Measurements from ENCODE around the gene ADAM15.

ADAM15 gene

GRCh38 chr1:155049651-155050559 lies 1.2 kb upstream of the ADAM15 start:
- no peak for DNase-seq (ENCODE audit: low read depth, low spot score)

GRCh38 chr1:155051342-155051776 lies 243 bp downstream of the ADAM15 start:
- DNase-seq (ENCODE audit: low read depth, low spot score): no peak

- DNase-seq (ENCODE audit: low read depth, low spot score): no peak
Measured at GRCh38 chr1:155051777-155052398, 772 bp downstream of the ADAM15 start.

GRCh38 chr1:155052439-155053395 lies 1.6 kb downstream of the ADAM15 start:
- DNase-seq (ENCODE audit: low read depth, low spot score): no peak

- DNase-seq (ENCODE audit: low read depth, low spot score): no peak
Measured at GRCh38 chr1:155053531-155054105, 2.5 kb downstream of the ADAM15 start.

GRCh38 chr1:155057104-155057503 lies 6.0 kb downstream of the ADAM15 start:
- no peak for DNase-seq (ENCODE audit: low read depth, low spot score)

- DNase-seq (ENCODE audit: low read depth, low spot score): no peak
Measured at GRCh38 chr1:155057788-155058211, 6.7 kb downstream of the ADAM15 start.

- no peak for DNase-seq (ENCODE audit: low read depth, low spot score)
Measured at GRCh38 chr1:155060736-155061135, 9.6 kb downstream of the ADAM15 start.

- peak; percentile 92 for DNase-seq (ENCODE audit: low read depth, low spot score)
Measured at GRCh38 chr1:155061381-155062150, 10.4 kb downstream of the ADAM15 start.

GRCh38 chr1:155062151-155062686 lies 11.1 kb downstream of the ADAM15 start:
- DNase-seq (ENCODE audit: low read depth, low spot score): no peak

GRCh38 chr1:155062702-155063411 lies 11.7 kb downstream of the ADAM15 start:
- DNase-seq (ENCODE audit: low read depth, low spot score): peak; percentile 52

GRCh38 chr1:155063550-155064110 lies 12.5 kb downstream of the ADAM15 start, which contains the start of gene EFNA4:
EFNA4 (plus strand) TSS chr1:155063740; CDS start chr1:155063824, 84 bp downstream.
- DNase-seq (ENCODE audit: low read depth, low spot score): peak; percentile 65

- no peak for DNase-seq (ENCODE audit: low read depth, low spot score)
Measured at GRCh38 chr1:155064111-155064831, 13.2 kb downstream of the ADAM15 start.

- DNase-seq (ENCODE audit: low read depth, low spot score): no peak
Measured at GRCh38 chr1:155064832-155065429, 13.8 kb downstream of the ADAM15 start.

GRCh38 chr1:155066777-155067176 lies 15.7 kb downstream of the ADAM15 start:
- DNase-seq (ENCODE audit: low read depth, low spot score): no peak

GRCh38 chr1:155068599-155068998 lies 17.5 kb downstream of the ADAM15 start:
- no peak for DNase-seq (ENCODE audit: low read depth, low spot score)

- no peak for DNase-seq (ENCODE audit: low read depth, low spot score)
Measured at GRCh38 chr1:155069551-155070157, 18.5 kb downstream of the ADAM15 start.

- no peak for DNase-seq (ENCODE audit: low read depth, low spot score)
Measured at GRCh38 chr1:155070158-155070621, 19.1 kb downstream of the ADAM15 start.

All from activated naive CD8-positive, alpha-beta T cell treated with anti-CD3 and anti-CD28 coated beads, Interleukin-2, amount 50 U/mL, for 16 hours (primary cell).